ENCODE measurements around the gene C2CD4C. TPM values are rescaled to one million over a fixed set of nuclear protein-coding genes. Genes with fewer than 3 reads are reported as not detected.

Gene C2CD4C
- total RNA-seq, 3 donors from 2014 or later (not counting 1 experiment from before 2014, with no cell fraction given) = not detected

GRCh38 chr19:374183-374885 is 34.6 kb downstream of the C2CD4C start:
- H3K36me3 Mint-ChIP-seq = no peaks in the 10 kb centered on the region
- Histone ChIP-seq H3K36me3 (ENCODE audit: control insufficient read depth, insufficient read depth, low read length) (no peaks in the 10 kb centered on the region), H3K9me3 (ENCODE audit: control insufficient read depth, insufficient read depth, low read length) (no peaks in the 10 kb centered on the region), H3K27me3 (ENCODE audit: control insufficient read depth, insufficient read depth, low read length) (no peaks in the 10 kb centered on the region), H3K4me1 (ENCODE audit: control insufficient read depth, insufficient read depth, low read length) (no peaks in the 10 kb centered on the region), H3K4me3 (ENCODE audit: low read length) (no peak overlapping the region), H3K27ac (ENCODE audit: low read length) (no peak overlapping the region)
- no peak overlapping the region for H3K27ac Mint-ChIP-seq
- peaks cover 0 to 4% of the 10 kb centered on the region in 2 donors for H3K4me1 Mint-ChIP-seq
- H3K9me3 Mint-ChIP-seq = no peaks in the 10 kb centered on the region
- intact Hi-C loops (cut with micrococcal nuclease) = no loop called here
- DNase-seq (no peak), ATAC-seq (no peak)
- H3K27me3 Mint-ChIP-seq (ENCODE audit: low read depth in 2 of 2) = peaks cover 0 to 5% of the 10 kb centered on the region in 2 donors
- 70% methylated on average over 23 of the region's 23 CpGs for WGBS (ENCODE audit: insufficient coverage)
- H3K4me3 Mint-ChIP-seq = no peak overlapping the region
- no peak for TF ChIP-seq CTCF (IDR thresholded peaks at IDR 0.05)

- Histone ChIP-seq H3K27me3 (ENCODE audit: control insufficient read depth, insufficient read depth, low read length) (no peaks in the 10 kb centered on the region), H3K9me3 (ENCODE audit: control insufficient read depth, insufficient read depth, low read length) (no peaks in the 10 kb centered on the region), H3K27ac (ENCODE audit: low read length) (no peak overlapping the region), H3K36me3 (ENCODE audit: control insufficient read depth, insufficient read depth, low read length) (no peaks in the 10 kb centered on the region), H3K4me3 (ENCODE audit: low read length) (no peak overlapping the region), H3K4me1 (ENCODE audit: control insufficient read depth, insufficient read depth, low read length) (no peaks in the 10 kb centered on the region)
- DNase-seq (no peak), ATAC-seq (no peak)
- Mint-ChIP-seq H3K4me1 (peaks cover 0 to 4% of the 10 kb centered on the region in 2 donors), H3K27ac (no peak overlapping the region), H3K36me3 (no peaks in the 10 kb centered on the region), H3K9me3 (no peaks in the 10 kb centered on the region), H3K27me3 (ENCODE audit: low read depth in 2 of 2) (peaks cover 0 to 10% of the 10 kb centered on the region in 2 donors), H3K4me3 (no peak overlapping the region)
- intact Hi-C loops (cut with micrococcal nuclease) = no loop called here
- no peak for TF ChIP-seq CTCF (IDR thresholded peaks at IDR 0.05)
- 86% methylated on average over 24 of the region's 24 CpGs for WGBS (ENCODE audit: insufficient coverage)
Measured at GRCh38 chr19:373391-374182, 35.4 kb downstream of the C2CD4C start.

- Mint-ChIP-seq H3K27me3 (ENCODE audit: low read depth in 2 of 2) (peaks cover 3 to 15% of the 10 kb centered on the region in 2 donors), H3K9me3 (no peaks in the 10 kb centered on the region), H3K36me3 (no peaks in the 10 kb centered on the region), H3K27ac (no peak overlapping the region), H3K4me1 (no peaks in the 10 kb centered on the region), H3K4me3 (no peak overlapping the region)
- Histone ChIP-seq H3K36me3 (ENCODE audit: control insufficient read depth, insufficient read depth, low read length) (no peaks in the 10 kb centered on the region), H3K9me3 (ENCODE audit: control insufficient read depth, insufficient read depth, low read length) (no peaks in the 10 kb centered on the region), H3K27ac (ENCODE audit: low read length) (no peak overlapping the region), H3K4me3 (ENCODE audit: low read length) (no peak overlapping the region), H3K27me3 (ENCODE audit: control insufficient read depth, insufficient read depth, low read length) (no peaks in the 10 kb centered on the region), H3K4me1 (ENCODE audit: control insufficient read depth, insufficient read depth, low read length) (no peaks in the 10 kb centered on the region)
- no peak for TF ChIP-seq CTCF (IDR thresholded peaks at IDR 0.05)
- intact Hi-C loops (cut with micrococcal nuclease) = no loop called here
- ATAC-seq (no peak), DNase-seq (no peak)
- WGBS (ENCODE audit: insufficient coverage) = 65% methylated on average over 14 of the region's 14 CpGs
Measured at GRCh38 chr19:372306-372890, 36.5 kb downstream of the C2CD4C start.

All from natural killer cell (primary cell).